DND-41 (cell line): ENCODE data around the gene PTPRE.

ENCODE experiments used
- CTCF ChIP-seq: IDR thresholded peaks from 2 replicates; pipeline ENCODE4 v1.5.1; 2012; ENCODE audit warnings: borderline replicate concordance, low read length, moderate library complexity, mild to moderate bottlenecking; ENCODE audit not compliant: poor library complexity, severe bottlenecking; ENCODE audit errors: extremely low read depth
- EZH2 ChIP-seq: IDR thresholded peaks from 3 replicates; pipeline ENCODE4 v1.6.1; 2012; ENCODE audit warnings: borderline replicate concordance, low read depth, mild to moderate bottlenecking, moderate library complexity, low read length, inconsistent platforms; ENCODE audit not compliant: severe bottlenecking

- no peak for TF ChIP-seq CTCF
- TF ChIP-seq EZH2, result no peak
These were observed 18.7 kb downstream of the PTPRE start for GRCh38 chr10:127925471-127926207.
